ES-I3 (cell line): ENCODE data around the gene ZBTB47.

ENCODE experiments used
- H3K36me3 ChIP-seq: 2 replicates; pipeline ENCODE4 v1.6.1; 2013; ENCODE audit warnings: mild to moderate bottlenecking, low read length, control low read depth, moderate library complexity; ENCODE audit not compliant: insufficient read depth
- H3K4me1 ChIP-seq: 2 replicates; pipeline ENCODE4 v1.6.1; 2013; ENCODE audit warnings: mild to moderate bottlenecking, control low read depth, low read length; ENCODE audit not compliant: insufficient read depth
- H3K9ac ChIP-seq: 2 replicates; pipeline ENCODE4 v1.6.1; 2013; ENCODE audit warnings: low read depth, mild to moderate bottlenecking, low read length, moderate library complexity
- H3K9me3 ChIP-seq: 2 replicates; pipeline ENCODE4 v1.6.1; 2013; ENCODE audit warnings: mild to moderate bottlenecking, low read length, moderate library complexity; ENCODE audit not compliant: control insufficient read depth, insufficient read depth

Gene ZBTB47

DNA sequence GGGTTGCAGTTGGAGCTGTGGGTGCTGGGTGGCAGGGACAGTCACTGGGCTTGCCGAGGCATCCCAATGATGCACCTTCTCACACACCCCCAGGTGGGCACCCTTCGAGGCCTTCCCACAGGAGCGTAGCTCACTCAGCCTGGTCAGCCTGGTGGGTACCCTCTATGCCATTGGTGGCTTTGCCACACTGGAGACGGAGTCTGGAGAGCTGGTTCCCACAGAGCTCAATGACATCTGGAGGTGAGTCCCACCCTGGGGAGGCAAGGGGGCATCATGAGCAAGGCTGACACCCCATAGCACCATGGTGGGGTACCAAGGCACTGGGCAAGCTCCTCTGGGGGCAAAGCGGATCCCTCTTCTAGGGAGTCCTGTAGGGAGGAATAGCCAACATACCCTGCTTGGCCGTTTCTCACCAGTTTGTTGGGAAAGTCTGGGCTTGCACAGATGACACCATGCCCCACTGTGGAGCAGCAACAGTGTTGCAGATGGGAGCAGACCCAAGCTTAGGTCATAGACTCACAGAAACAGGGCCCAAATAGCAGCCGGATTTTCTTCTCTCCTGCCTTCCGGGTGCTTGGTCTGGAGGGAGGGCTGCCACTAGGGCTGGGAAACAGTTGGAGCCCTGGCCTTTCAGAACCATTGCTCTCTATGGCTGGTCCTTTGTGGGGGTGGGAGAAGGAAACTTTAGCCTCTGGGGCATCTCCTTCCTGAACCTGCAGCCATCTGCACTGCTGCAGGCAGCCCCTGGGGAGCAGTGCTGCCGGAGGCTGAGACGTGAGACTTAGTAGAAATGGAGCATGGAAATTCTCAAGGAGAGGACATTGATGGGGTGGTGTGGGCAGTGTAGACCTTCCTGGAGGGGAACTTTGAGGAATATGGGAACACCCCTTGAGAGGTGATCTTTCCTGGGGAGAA, 37.5 kb downstream of the ZBTB47 start:
- no peaks in the 10 kb centered on the region for H3K9me3 ChIP-seq
- H3K9ac ChIP-seq: no peak overlapping the region
- H3K4me1 ChIP-seq: no peaks in the 10 kb centered on the region
- no peaks in the 10 kb centered on the region for H3K36me3 ChIP-seq

DNA sequence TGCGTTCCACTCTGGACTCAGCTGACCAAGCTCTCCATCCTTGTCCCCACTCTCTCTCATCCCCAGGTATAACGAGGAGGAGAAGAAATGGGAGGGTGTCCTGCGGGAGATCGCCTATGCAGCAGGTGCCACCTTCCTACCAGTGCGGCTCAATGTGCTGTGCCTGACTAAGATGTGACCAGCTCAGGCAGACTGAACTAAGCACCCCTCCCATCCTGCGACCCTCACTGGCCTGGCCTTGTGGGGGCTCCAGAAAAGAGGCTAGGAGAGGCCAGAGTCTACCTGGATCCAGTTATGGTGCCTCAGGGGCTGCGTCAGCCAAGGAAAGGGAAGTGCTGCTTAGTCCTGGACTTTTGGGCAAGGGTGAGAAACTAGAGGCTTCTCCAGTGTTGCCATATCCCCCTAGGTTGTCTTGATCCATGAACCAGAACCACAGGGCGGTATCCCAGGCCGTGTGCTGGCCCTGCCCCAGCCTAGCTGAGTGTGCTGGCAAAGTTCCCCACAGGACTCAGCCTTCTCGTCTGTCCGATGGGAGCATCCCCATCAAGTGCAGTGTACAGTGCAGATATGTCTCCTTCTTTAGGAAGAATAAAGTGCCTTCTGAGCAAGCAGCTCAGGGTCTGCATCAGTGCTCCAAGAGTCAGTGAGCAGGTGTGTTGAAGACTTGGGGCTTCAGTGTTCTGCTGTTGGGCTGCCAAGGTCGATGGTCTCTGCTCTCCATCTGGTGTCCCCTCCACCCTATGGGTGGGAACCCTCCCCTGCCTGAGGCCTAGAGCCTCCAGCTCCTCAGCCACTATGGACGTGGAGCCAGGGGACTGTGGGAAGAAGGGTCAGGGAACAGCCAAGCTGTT, 38.5 kb downstream of the ZBTB47 start:
- no peaks in the 10 kb centered on the region for H3K36me3 ChIP-seq
- no peaks in the 10 kb centered on the region for H3K9me3 ChIP-seq
- H3K4me1 ChIP-seq: no peaks in the 10 kb centered on the region
- H3K9ac ChIP-seq: no peak overlapping the region

DNA sequence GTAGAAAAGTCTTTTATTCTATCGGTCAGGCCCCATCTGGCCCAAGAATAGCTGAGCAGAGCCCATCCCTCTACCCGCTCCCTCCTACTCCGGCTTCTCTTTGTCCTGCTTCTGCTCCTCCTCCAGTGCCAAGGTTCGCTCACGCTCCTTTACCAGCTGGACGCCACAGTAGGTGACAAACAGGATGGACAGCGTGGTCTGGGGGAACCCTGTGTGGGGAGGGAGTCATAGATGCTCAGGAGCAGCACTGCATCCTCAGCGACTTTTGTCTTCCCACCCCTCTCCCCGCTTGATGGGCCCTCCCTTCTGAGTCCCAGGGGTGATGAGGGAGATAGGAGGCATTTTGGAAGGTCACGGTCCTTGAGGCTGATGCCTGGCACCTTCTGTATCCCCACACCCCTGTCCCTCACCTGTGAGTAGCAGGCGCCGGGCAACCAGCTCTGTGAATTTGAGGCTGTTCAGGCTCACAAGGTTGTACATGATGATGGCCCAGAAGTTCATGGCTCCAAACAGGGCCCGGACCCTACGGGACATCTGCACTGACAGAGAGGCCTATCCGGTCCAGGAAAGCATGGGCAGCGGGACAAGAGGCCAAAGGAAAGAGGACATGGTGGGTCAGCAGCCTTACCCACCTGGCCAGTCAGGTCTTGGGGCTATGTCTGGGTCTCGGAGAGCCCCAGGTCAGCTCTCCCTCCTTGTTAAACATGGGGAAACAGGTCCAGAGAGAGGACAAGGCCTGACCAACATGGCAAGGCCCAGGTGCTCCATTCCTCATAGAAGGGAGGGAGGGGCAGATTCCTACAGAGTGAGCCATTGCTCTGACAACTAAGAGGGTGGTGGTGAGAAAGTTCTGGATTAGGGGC, 39.4 kb downstream of the ZBTB47 start:
- H3K9me3 ChIP-seq: no peaks in the 10 kb centered on the region
- H3K9ac ChIP-seq: no peak overlapping the region
- H3K4me1 ChIP-seq: no peaks in the 10 kb centered on the region
- H3K36me3 ChIP-seq: no peaks in the 10 kb centered on the region

- Histone ChIP-seq H3K9ac (no peak overlapping the region), H3K9me3 (no peaks in the 10 kb centered on the region), H3K36me3 (no peaks in the 10 kb centered on the region), H3K4me1 (no peaks in the 10 kb centered on the region)
These were observed 40.0 kb downstream of the ZBTB47 start for GRCh38 chr3:42693530-42693930.

- H3K9ac ChIP-seq: no peak overlapping the region
- no peaks in the 10 kb centered on the region for H3K9me3 ChIP-seq
- H3K4me1 ChIP-seq: no peaks in the 10 kb centered on the region
- H3K36me3 ChIP-seq: no peaks in the 10 kb centered on the region
These were observed 40.9 kb downstream of the ZBTB47 start for GRCh38 chr3:42694366-42694765.

DNA sequence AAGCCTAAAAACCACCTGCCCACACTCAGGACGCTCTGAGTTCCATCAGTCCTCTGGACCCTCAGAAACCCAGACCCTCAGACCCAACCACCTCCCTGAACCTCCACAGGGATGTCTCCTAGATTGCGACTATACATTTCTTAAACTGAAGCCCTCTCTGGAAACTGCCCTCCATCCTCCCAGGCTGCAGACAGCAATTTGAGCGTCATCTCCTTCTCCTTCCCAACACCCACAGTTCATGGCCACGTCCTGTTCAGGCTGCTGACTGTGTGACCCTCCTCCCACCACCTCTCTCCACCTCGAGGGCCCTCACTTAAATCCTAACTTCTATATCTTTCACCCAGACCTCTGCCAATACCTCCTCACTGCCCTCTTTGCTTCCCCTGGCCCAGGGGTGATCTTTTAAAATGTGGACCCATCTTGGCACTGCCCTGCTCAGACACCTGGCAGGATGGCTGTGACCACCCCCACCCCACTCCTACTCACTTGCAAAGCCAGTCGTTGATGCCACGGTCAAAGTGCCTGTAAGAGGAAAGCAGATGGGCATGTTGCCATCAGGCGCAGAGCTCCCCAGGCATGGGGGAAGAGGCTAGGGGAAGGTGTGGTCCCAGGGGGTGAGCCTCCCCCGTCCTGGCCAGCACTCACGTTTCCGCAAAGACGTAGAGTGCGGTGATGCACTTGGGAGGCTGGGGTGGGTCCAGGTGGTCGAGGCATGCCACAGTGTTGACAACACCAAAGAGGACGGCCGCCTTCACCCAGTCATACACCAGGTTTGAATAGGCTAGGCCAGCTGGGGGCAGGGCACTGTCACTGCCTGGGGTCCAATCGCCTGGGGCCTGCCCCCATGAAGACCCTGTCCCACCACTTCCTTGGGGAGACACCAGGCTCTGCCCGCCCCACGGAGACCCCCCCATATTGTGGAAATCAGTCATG, 43.1 kb downstream of the ZBTB47 start:
- H3K9ac ChIP-seq: no peak overlapping the region
- H3K9me3 ChIP-seq: no peaks in the 10 kb centered on the region
- peaks cover 1% of the 10 kb centered on the region; the same call in 1 of the 2 replicates for H3K4me1 ChIP-seq
- no peaks in the 10 kb centered on the region for H3K36me3 ChIP-seq

GRCh38 chr3:42697289-42698051, 44.0 kb downstream of the ZBTB47 start:
- Histone ChIP-seq H3K9me3 (no peaks in the 10 kb centered on the region), H3K4me1 (peaks cover 7% of the 10 kb centered on the region; the same call in 1 of the 2 replicates), H3K9ac (no peak overlapping the region), H3K36me3 (no peaks in the 10 kb centered on the region)

- H3K4me1 ChIP-seq: peaks cover 7% of the 10 kb centered on the region; the same call in 1 of the 2 replicates
- H3K9me3 ChIP-seq: no peaks in the 10 kb centered on the region
- no peaks in the 10 kb centered on the region for H3K36me3 ChIP-seq
- H3K9ac ChIP-seq: no peak overlapping the region
These were observed 44.9 kb downstream of the ZBTB47 start for GRCh38 chr3:42698216-42698910.

- Histone ChIP-seq H3K9ac (no peak overlapping the region), H3K9me3 (no peaks in the 10 kb centered on the region), H3K36me3 (no peaks in the 10 kb centered on the region), H3K4me1 (peaks cover 7% of the 10 kb centered on the region; the same call in 1 of the 2 replicates)
These were observed 45.4 kb downstream of the ZBTB47 start for GRCh38 chr3:42698911-42699230.

- Histone ChIP-seq H3K4me1 (peaks cover 7% of the 10 kb centered on the region; the same call in 1 of the 2 replicates), H3K9me3 (no peaks in the 10 kb centered on the region), H3K9ac (no peak overlapping the region), H3K36me3 (no peaks in the 10 kb centered on the region)
These were observed 46.0 kb downstream of the ZBTB47 start for GRCh38 chr3:42699511-42699971.

GRCh38 chr3:42700366-42701288, 47.1 kb downstream of the ZBTB47 start:
- no peak overlapping the region for H3K9ac ChIP-seq
- no peaks in the 10 kb centered on the region for H3K36me3 ChIP-seq
- H3K9me3 ChIP-seq: no peaks in the 10 kb centered on the region
- H3K4me1 ChIP-seq: peaks cover 7% of the 10 kb centered on the region; the same call in 1 of the 2 replicates
